Stimulated activated CD4-positive, alpha-beta T cell treated with anti-CD3 and anti-CD28 coated beads, Interleukin-1b, Interleukin-23, amount 100 ng/mL, for 1 hour (primary cell): ENCODE data around the gene CCDC146.
"Not testable (repeated sequence)": the region's sequence is repeated elsewhere in the genome, so short reads cannot be mapped to it uniquely, and the experiment has no call there.

ENCODE experiments used
- DNase-seq, 2 donors: peaks; one replicate each; pipeline ENCODE4 v3.0.0-alpha.2; 2020; ENCODE audit warnings: low read depth in 2 of 2

CCDC146 gene

DNA sequence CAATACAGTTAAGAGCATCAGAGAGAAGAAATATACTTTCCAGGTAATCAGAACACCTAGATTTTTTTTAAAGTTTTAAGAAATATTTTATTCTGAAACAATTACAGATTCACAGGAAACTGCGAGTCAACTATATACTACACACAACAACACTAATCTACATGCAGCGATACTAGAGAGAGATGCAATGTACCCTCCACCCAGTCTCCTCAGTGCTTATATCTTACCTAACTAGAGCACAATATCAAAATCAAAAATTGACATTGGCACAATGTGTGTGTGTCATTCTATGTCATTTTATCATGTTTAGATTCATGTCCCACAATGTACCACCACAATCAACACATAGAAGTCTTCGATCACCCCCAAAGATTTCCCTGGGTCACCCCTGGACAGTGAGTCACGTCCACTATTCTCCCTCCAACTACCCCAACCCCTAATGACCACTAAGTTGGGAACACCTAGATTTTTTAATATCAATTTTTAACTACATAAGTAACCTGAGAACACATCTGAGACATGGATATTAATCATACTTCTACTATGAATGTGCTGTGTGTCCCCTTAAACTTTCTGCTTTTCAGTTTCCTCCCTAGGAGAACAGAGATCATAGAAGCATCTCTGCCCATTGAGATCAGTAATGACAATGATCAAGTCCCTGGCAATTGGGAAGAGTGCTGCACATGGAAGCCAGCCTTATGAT is 207.2 kb downstream of the CCDC146 start:
- DNase-seq = no peak

DNA sequence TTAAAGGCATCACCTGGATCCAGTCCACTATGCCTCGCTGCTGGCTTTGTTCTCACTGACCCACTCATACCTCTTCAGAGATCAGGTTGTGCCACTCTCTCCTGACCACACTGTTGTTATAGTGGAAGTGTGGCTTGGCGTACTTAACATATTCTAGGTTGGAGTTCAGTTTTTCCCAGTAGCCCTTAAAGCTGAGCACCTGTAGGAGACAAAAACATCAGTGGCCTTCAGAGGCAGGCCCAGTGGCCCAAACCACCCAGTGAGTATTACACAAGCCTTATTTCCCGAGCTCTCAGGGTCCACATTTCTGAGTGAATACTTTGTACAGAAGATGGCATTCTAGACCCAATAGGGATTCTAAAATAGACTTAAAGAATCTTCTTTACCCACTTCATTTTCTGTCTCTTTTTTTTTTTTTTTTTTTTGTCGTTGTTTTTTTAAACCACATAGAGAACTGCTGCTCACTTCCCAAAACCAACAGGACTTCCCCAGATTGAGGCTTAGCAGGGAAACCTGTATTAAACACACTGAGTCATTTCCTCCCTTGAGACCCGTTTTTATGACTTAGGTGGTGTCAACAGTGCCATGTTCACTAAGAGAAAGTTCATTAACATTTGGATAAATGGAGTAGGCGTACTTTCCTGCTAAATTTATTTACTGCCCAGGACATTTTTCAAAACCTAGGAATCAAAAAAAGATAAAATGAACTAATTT is 207.9 kb downstream of the CCDC146 start:
- DNase-seq = no peak

DNA sequence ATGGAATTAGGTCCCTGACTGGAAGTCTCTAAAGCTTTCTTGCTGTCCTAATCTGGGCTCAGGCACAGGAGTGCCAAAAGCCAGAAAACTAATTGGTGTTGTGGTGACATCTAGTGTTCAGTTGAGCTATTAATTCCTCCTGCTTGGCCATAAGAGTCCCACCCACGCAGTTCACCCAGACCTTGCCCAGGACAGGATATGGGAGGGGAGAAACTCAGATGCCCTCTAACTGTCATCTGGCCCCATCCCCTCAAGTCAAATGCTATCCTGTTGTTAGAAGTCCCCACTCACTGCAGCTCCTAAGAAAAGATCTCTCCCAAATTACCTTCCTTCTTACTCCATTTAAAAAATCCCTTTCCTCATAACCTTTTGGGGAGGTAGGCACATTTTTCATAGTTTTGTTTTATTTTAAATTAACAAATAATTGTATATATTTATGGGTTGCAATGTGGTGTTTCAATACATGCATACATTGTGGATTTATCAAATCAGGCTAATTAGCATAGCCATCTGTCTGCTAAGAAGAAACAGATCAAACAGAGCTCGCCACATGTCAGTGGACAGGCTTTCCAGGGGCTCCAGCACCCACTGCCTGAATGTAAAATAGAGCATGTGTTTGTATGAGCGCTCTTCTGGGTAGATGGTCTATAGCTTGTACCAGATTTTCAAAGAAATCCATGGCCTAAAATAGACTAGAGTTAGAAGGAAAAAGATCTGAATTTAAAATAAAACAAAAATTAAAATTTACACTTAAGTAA is 209.7 kb downstream of the CCDC146 start:
- no peak for DNase-seq

DNA sequence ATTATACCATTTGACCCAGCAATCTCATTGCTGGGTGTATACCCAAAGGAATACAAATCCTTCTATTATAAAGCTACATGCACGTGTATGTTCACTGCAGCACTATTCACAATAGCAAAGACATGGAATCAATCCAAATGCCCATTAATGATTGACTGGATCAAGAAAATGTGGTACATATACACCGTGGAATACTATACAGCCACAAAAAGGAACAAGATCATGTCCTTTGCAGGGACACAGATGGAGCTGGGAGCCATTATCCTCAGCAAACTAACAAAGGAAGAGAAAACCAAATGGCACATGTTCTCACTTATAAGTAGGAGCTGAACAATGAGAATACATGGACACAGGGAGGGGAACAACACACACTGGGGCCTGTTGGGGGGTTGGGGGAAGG is 211.6 kb downstream of the CCDC146 start:
- not testable (repeated sequence) for DNase-seq

DNA sequence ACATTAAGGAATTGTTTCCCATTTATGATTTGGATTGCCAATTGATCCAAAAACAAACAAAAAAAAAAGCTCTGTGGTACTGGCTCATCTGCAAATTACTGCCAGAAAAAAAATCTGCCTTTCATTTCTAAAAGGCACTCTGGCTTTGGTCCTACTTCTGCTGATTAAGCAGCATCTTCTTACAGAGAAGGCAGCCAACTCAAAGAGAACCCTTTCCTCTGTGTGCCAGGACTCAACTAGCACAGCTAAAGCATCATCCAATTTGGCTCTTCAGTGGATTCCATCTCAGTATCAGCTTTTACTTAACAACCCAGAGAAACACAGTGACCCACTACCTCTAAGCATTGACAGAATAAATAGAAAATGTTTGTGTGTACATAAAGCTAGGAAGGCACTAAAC is 213.2 kb downstream of the CCDC146 start:
- DNase-seq = no peak

DNA sequence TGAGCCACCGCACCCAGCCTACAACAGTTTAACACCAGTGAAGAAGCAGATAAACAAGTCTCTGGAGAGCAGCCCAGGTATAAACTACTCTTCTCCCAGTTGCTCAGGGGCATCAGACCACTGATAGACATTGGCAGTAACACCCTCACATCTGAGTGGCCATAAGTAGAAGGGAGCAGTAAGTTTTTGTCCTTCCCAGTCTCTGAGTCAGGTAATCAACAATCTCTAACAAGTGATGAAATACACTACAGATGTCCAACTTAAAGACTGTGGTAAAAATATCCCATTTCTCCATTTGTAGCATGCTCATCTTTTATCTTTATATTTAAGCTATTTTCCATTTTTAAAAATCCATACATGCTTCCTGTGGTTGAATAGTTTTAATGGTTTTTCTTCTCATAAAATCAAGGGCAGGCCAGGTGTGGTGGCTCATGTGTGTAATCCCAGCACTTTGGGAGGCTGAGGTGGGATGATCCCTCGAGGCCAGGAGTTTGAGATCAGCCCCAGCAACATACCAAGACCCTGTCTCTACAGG is 215.1 kb downstream of the CCDC146 start:
- DNase-seq = no peak

DNA sequence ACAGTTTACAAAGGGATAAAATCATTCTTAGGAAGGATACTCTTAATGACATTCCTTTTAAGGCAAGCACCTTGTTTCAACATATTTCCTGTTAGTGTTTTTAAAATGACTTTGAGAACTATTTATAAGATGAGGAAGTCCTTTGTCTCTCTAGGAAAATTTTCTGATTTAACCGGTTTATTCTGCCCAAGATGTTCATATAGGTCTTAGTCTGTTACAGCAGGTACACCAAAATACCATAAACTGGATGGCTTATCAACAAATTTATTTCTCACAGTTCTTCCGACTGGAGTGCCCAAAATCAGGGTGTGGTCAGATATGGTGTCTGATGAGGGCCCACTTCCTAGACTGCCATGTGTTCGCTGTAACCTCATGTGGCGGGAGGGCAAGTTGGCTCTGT is 215.8 kb downstream of the CCDC146 start:
- no peak for DNase-seq

DNA sequence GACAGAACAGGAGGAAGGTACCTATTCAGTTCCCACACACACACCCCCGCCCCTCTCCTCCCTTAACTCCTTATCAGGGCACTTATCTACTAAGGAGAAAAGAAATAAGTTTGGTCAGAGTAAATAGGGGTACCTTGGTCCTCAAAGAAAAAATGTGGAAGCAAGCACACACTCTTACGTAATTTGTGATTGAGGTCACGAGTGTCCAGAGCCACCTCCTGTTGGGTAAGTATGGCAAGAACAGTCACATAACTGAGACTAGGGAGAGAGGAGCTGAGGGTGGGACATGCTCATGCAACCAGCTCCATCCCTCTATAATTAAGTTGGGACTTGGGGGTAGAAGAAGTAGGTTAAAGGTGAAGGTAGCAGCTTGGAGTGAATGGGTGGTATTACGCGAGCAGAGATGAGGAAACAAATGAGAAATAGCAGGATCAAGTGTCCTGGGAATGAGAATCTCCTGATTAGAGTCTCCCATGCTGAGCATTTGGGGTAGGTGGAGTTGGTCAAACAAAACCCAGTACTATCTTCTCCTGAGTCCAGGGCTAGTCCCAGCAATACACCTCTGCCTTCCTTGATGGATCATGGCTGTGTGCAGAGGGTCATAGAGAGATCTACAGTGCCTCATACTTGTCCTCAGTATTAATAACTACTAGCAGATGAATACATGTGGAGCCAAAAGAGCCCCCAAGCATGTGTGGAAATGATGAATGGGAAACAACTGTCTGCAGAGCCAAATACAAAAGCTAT is 216.6 kb downstream of the CCDC146 start:
- no peak for DNase-seq

DNA sequence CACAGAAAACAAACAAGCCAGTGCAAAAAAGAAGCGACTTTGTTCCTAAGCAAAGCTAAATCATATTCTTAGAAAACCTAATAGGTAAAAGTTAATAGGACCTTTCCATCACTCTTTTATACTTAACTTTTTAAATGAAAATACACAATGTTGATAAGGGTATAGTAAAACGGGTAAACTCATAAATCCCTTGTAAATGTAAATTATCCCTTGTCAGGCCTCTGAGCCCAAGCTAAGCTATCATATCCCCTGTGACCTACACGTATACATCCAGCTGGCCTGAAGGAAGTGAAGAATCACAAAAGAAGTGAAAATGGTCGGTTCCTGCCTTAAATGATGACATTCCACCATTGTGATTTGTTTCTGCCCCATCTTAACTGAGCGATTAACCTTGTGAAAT is 217.3 kb downstream of the CCDC146 start:
- no peak for DNase-seq
